Keratinocyte (primary cell): Measurements from ENCODE around the gene FOXQ1. TPM values are rescaled to one million over a fixed set of nuclear protein-coding genes. Genes with fewer than 3 reads are reported as not detected.
A peak's percentile ranks its signal among the peaks of the same experiment; 100 is the strongest.

Experiments
- DNase-seq: peaks from one replicate; pipeline ENCODE4 v3.0.0-alpha.2; 2011; ENCODE audit warnings: low read depth, missing footprints, low spot score
- FAIRE-seq: peaks from 2 replicates; lab custom pipeline; 2011; peaks lifted over from hg19 to GRCh38; lab: Jason Lieb, UNC
- H2AFZ ChIP-seq: 2 replicates; pipeline ENCODE4 v1.6.0; 2012; ENCODE audit warnings: low read length, control low read depth, inconsistent platforms; ENCODE audit not compliant: control insufficient read depth
- H3K27ac ChIP-seq: 2 replicates; pipeline ENCODE4 v1.5.1; 2011; ENCODE audit warnings: low read length; ENCODE audit not compliant: control insufficient read depth, insufficient read depth
- H3K27me3 ChIP-seq: 3 replicates; pipeline ENCODE4 v1.6.0; 2011; ENCODE audit warnings: low read length; ENCODE audit not compliant: control insufficient read depth, insufficient read depth; ENCODE audit errors: extremely low read depth
- H3K36me3 ChIP-seq, 2 experiments: 2 replicates in 1 of 2; 3 replicates in 1 of 2; pipeline ENCODE4 v1.5.1; 2011; ENCODE audit warnings: low read length in 2 of 2, mild to moderate bottlenecking in 1 of 2; ENCODE audit not compliant: control insufficient read depth in 2 of 2, insufficient read depth in 2 of 2; ENCODE audit errors: extremely low read depth in 1 of 2
- H3K4me1 ChIP-seq: 3 replicates; pipeline ENCODE4 v1.5.1; 2011; ENCODE audit warnings: low read length; ENCODE audit not compliant: control insufficient read depth, insufficient read depth; ENCODE audit errors: extremely low read depth
- H3K4me2 ChIP-seq: 3 replicates; pipeline ENCODE4 v1.6.0; 2011; ENCODE audit warnings: low read depth, low read length; ENCODE audit not compliant: control insufficient read depth, insufficient read depth; ENCODE audit errors: extremely low read depth
- H3K4me3 ChIP-seq, 3 experiments: fragments of 200-600 bp in 1 of 3; sonication (generic) in 1 of 3; 2 replicates in 2 of 3; 3 replicates in 1 of 3; pipeline ENCODE4 v1.5.1; 2011 to 2016; ENCODE audit warnings: low read length in 3 of 3, mild to moderate bottlenecking in 3 of 3, control low read depth in 2 of 3, inconsistent platforms in 1 of 3, low read depth in 1 of 3, mixed read lengths in 1 of 3, mixed run types in 1 of 3, moderate library complexity in 1 of 3; ENCODE audit not compliant: control insufficient read depth in 2 of 3, insufficient read depth in 2 of 3; ENCODE audit errors: extremely low read depth in 1 of 3
- H3K79me2 ChIP-seq: 2 replicates; pipeline ENCODE4 v1.6.0; 2012; ENCODE audit warnings: low read length; ENCODE audit not compliant: control insufficient read depth, insufficient read depth
- H3K9ac ChIP-seq: 3 replicates; pipeline ENCODE4 v1.6.0; 2011; ENCODE audit warnings: low read length; ENCODE audit not compliant: control insufficient read depth, insufficient read depth; ENCODE audit errors: extremely low read depth
- H3K9me1 ChIP-seq: 3 replicates; pipeline ENCODE4 v1.6.0; 2011; ENCODE audit warnings: low read length; ENCODE audit not compliant: control insufficient read depth, insufficient read depth; ENCODE audit errors: extremely low read depth
- H3K9me3 ChIP-seq: 2 replicates; pipeline ENCODE4 v1.5.1; 2012; ENCODE audit warnings: low read depth, low read length; ENCODE audit not compliant: control insufficient read depth
- H4K20me1 ChIP-seq: 3 replicates; pipeline ENCODE4 v1.6.0; 2011; ENCODE audit warnings: low read length; ENCODE audit not compliant: control insufficient read depth, insufficient read depth; ENCODE audit errors: extremely low read depth
- CTCF ChIP-seq, 3 experiments: IDR thresholded peaks in 1 of 3; conservative IDR thresholded peaks in 1 of 3; optimal IDR thresholded peaks in 1 of 3; 2 replicates in 2 of 3; 3 replicates in 1 of 3; pipeline versions ENCODE3 to v1.5.1; 2011; ENCODE audit warnings: low read length in 3 of 3, mild to moderate bottlenecking in 3 of 3, moderate library complexity in 2 of 3, control low read depth in 1 of 3, inconsistent platforms in 1 of 3; ENCODE audit not compliant: insufficient read depth in 2 of 3; ENCODE audit errors: extremely low read depth in 1 of 3
- EZH2 ChIP-seq: IDR thresholded peaks from one replicate; pipeline ENCODE4 v1.6.1; 2012; ENCODE audit warnings: inconsistent platforms, mild to moderate bottlenecking, low read length, moderate library complexity
- dilution Hi-C: fragments of 300-500 bp; cut with MboI; formaldehyde crosslinking; loops from one replicate; pipeline ENCODE4 v1.7.0; 2020; ENCODE audit warnings: low sequenced_read_pairs; ENCODE audit not compliant: extremely low pct_ligation_motif_present
- polyA plus RNA-seq, 5 experiments: library from polyadenylated mRNA; depleted of rRNA in 3 of 5; stranded (reverse) in 3 of 5; stranded (forward) in 1 of 5; unstranded in 1 of 5; fragments of >200 nt; gene quantifications; 1 replicate in 1 of 5; 2 replicates in 3 of 5; 3 replicates in 1 of 5; pipeline versions ENCODE4 v1.2.1 to v1.2.3, GENCODE V29; 2011 to 2012; ENCODE audit warnings: missing spikeins in 2 of 5, low read depth in 1 of 5, low replicate concordance in 1 of 5

FOXQ1 gene
- polyA plus RNA-seq, 1 donor (not counting 4 experiments of a cell fraction or from before 2014, with no cell fraction given) = 5.4 TPM

GRCh38 chr6:1285556-1285955, 26.3 kb upstream of the FOXQ1 start:
- H3K36me3 ChIP-seq = no peaks in the 10 kb centered on the region
- H3K27ac ChIP-seq = no peak overlapping the region
- no peak overlapping the region for H2AFZ ChIP-seq
- dilution Hi-C loops = no loop called here
- TF ChIP-seq CTCF (optimal IDR thresholded peaks at IDR 0.05 in 1 of 3, IDR thresholded peaks at IDR 0.05 in 1 of 3, conservative IDR thresholded peaks at IDR 0.05 in 1 of 3; ENCODE audit: extremely low read depth in 1 of 3, insufficient read depth in 2 of 3, low read length in 3 of 3) (no peak), EZH2 (no peak)
- H4K20me1 ChIP-seq = no peaks in the 10 kb centered on the region
- no peaks in the 10 kb centered on the region for H3K79me2 ChIP-seq
- H3K9ac ChIP-seq = no peak overlapping the region
- no peaks in the 10 kb centered on the region for H3K9me1 ChIP-seq
- H3K27me3 ChIP-seq = no peaks in the 10 kb centered on the region
- peaks cover 27% of the 10 kb centered on the region for H3K4me1 ChIP-seq
- no peaks in the 10 kb centered on the region for H3K9me3 ChIP-seq
- FAIRE-seq (peak; percentile 43), DNase-seq (no peak)
- no peak overlapping the region for H3K4me3 ChIP-seq
- no peak overlapping the region for H3K4me2 ChIP-seq

DNA sequence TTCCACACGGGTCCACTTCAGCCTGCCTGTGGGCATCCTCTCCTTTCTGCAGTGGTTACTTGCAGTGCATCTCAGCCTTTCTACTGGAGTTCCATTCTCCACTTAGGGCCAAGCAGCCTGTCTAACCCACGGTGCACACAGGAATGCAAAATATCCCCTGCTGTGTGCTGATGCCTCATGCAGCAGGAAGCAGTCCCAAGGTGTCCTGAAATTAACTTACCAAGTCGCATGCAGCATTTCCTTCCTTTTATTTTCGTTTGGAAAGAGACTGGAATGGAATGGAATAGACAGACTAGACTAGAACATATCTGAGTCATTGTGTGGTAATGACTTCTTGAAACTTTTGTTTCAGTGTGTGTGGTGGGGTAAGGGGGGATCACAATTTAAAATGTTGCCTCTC, 25.9 kb upstream of the FOXQ1 start:
- H3K9ac ChIP-seq = no peak overlapping the region
- H3K9me1 ChIP-seq = no peaks in the 10 kb centered on the region
- H3K27me3 ChIP-seq = no peaks in the 10 kb centered on the region
- peak; percentile 86 for FAIRE-seq
- no peak overlapping the region for H3K4me3 ChIP-seq
- no peaks in the 10 kb centered on the region for H3K79me2 ChIP-seq
- dilution Hi-C loops = no loop called here
- no peaks in the 10 kb centered on the region for H3K36me3 ChIP-seq
- no peak for TF ChIP-seq CTCF (optimal IDR thresholded peaks at IDR 0.05 in 1 of 3, IDR thresholded peaks at IDR 0.05 in 1 of 3, conservative IDR thresholded peaks at IDR 0.05 in 1 of 3; ENCODE audit: extremely low read depth in 1 of 3, insufficient read depth in 2 of 3, low read length in 3 of 3)
- no peak for TF ChIP-seq EZH2
- H3K4me1 ChIP-seq = peaks cover 27% of the 10 kb centered on the region
- H4K20me1 ChIP-seq = no peaks in the 10 kb centered on the region
- H2AFZ ChIP-seq = peak overlapping the region; percentile 4
- DNase-seq = no peak
- peak overlapping the region; percentile 79 for H3K27ac ChIP-seq
- H3K9me3 ChIP-seq = no peaks in the 10 kb centered on the region
- peak overlapping the region; percentile 12 for H3K4me2 ChIP-seq
